HepG2 (cell line): ENCODE measurements around the gene SYCE1L. TPM values are rescaled to one million over a fixed set of nuclear protein-coding genes. Genes with fewer than 3 reads are reported as not detected.

Source experiments
- ASH2L ChIP-seq: fragments of 300-600, 200-600 bp; sonication (generic); IDR thresholded peaks from 2 replicates; pipeline ENCODE4 v1.7.0; 2017; ENCODE audit warnings: low read depth, mild to moderate bottlenecking, moderate library complexity, mixed read lengths, low read length; ENCODE audit not compliant: insufficient read length
- BORCS8-MEF2B ChIP-seq: sonication (generic); formaldehyde crosslinking; IDR thresholded peaks from 2 replicates; pipeline ENCODE4 v1.8.0; 2022; ENCODE audit warnings: mild to moderate bottlenecking, missing genetic modification reagents
- CBFB ChIP-seq: sonication (generic); formaldehyde crosslinking; IDR thresholded peaks from 2 replicates; pipeline ENCODE4 v1.4.0; 2020; ENCODE audit warnings: missing genetic modification reagents
- FOXJ3 ChIP-seq: sonication (generic); formaldehyde crosslinking; IDR thresholded peaks from 2 replicates; pipeline ENCODE4 v1.4.0; 2020; ENCODE audit warnings: missing genetic modification reagents, mild to moderate bottlenecking, borderline replicate concordance
- GATAD1 ChIP-seq: IDR thresholded peaks from 2 replicates; pipeline ENCODE4 v1.6.1; 2016; ENCODE audit warnings: missing genetic modification reagents, missing compliant biosample characterization
- HDAC1 ChIP-seq: sonication (generic); formaldehyde crosslinking; IDR thresholded peaks from 2 replicates; pipeline ENCODE4 v1.5.1; 2020; ENCODE audit warnings: mild to moderate bottlenecking, missing genetic modification reagents
- NR2F1 ChIP-seq, 2 experiments: fragments of 450-650 bp in 1 of 2; formaldehyde crosslinking in 1 of 2; IDR thresholded peaks; 2 replicates each; pipeline versions ENCODE4 v1.5.0 to v1.6.1; 2016 to 2020; ENCODE audit warnings: mild to moderate bottlenecking in 1 of 2, missing compliant biosample characterization in 1 of 2, missing genetic modification reagents in 1 of 2, moderate library complexity in 1 of 2
- POGZ ChIP-seq: sonication (generic); formaldehyde crosslinking; IDR thresholded peaks from 2 replicates; pipeline ENCODE4 v1.4.0; 2020; ENCODE audit warnings: mild to moderate bottlenecking, missing genetic modification reagents
- PRMT3 ChIP-seq: sonication (generic); formaldehyde crosslinking; IDR thresholded peaks from 2 replicates; pipeline ENCODE4 v1.8.1; 2022; ENCODE audit warnings: low read depth, mild to moderate bottlenecking, moderate library complexity, missing genetic modification reagents, borderline replicate concordance
- RBM39 ChIP-seq: fragments of 200-400 bp; formaldehyde crosslinking; IDR thresholded peaks from one replicate; pipeline ENCODE4 v1.6.1; 2018; ENCODE audit warnings: antibody characterized with exemption, mild to moderate bottlenecking, low read depth, low read length; ENCODE audit not compliant: poor library complexity, severe bottlenecking
- SALL2 ChIP-seq: sonication (generic); formaldehyde crosslinking; IDR thresholded peaks from 2 replicates; pipeline ENCODE4 v1.8.1; 2023; ENCODE audit warnings: mild to moderate bottlenecking, missing genetic modification reagents, inconsistent platforms
- SMC3 ChIP-seq: IDR thresholded peaks from 2 replicates; pipeline ENCODE4 v1.6.1; 2011; ENCODE audit warnings: low read length, improper control_type of control experiment
- XRCC5 ChIP-seq: fragments of 200-400 bp; formaldehyde crosslinking; optimal IDR thresholded peaks from 2 replicates; pipeline ENCODE3; 2017; ENCODE audit warnings: mild to moderate bottlenecking, low read length
- ZBTB20 ChIP-seq: sonication (generic); formaldehyde crosslinking; IDR thresholded peaks from 2 replicates; pipeline ENCODE4 v1.8.1; 2023; ENCODE audit warnings: missing genetic modification reagents, low read depth, mild to moderate bottlenecking, borderline replicate concordance
- ZNF136 ChIP-seq: sonication (generic); formaldehyde crosslinking; IDR thresholded peaks from 2 replicates; pipeline ENCODE4 v1.8.1; 2022; ENCODE audit warnings: low read depth, mild to moderate bottlenecking, moderate library complexity, missing genetic modification reagents
- ZNF747 ChIP-seq: sonication (generic); formaldehyde crosslinking; IDR thresholded peaks from 2 replicates; pipeline ENCODE4 v1.8.1; 2023; ENCODE audit warnings: missing genetic modification reagents, mild to moderate bottlenecking, borderline replicate concordance
- ZNF782 ChIP-seq: sonication (generic); formaldehyde crosslinking; IDR thresholded peaks from 2 replicates; pipeline ENCODE4 v1.4.0; 2020; ENCODE audit warnings: missing genetic modification reagents, mild to moderate bottlenecking, borderline replicate concordance
- polyA plus RNA-seq, 8 experiments: library from polyadenylated mRNA; depleted of rRNA in 3 of 8; stranded (reverse) in 7 of 8; unstranded in 1 of 8; fragments of >200 nt; fragmentation: Illumina TruSeq in 4 of 8; extraction: Trizol in 4 of 8; gene quantifications; 2 replicates each; pipeline versions ENCODE4 v1.2.1 to v1.2.3, GENCODE V29; 2011 to 2016; ENCODE audit warnings: low read depth in 4 of 8, missing spikeins in 1 of 8, mixed read lengths in 1 of 8; ENCODE audit not compliant: insufficient read depth in 1 of 8
- total RNA-seq, 5 experiments: library from RNA; depleted of rRNA; stranded (reverse); fragments of >200 nt; fragmentation: Illumina TruSeq; extraction: Trizol; gene quantifications; 2 replicates each; pipeline ENCODE4 v1.2.3, GENCODE V29; 2016; ENCODE audit warnings: low read depth in 1 of 5
- TF ChIP-seq, protein P1 (sequence below): sonication (generic); formaldehyde crosslinking; conservative IDR thresholded peaks from 2 replicates; pipeline ENCODE4 v1.8.0; 2022; ENCODE audit warnings: low read depth, missing genetic modification reagents
- TF ChIP-seq, protein P2 (sequence below): sonication (generic); formaldehyde crosslinking; IDR thresholded peaks from 2 replicates; pipeline ENCODE4 v1.4.0; 2020; ENCODE audit warnings: missing genetic modification reagents
- TF ChIP-seq, protein P3 (sequence below): sonication (generic); formaldehyde crosslinking; IDR thresholded peaks from 2 replicates; pipeline ENCODE4 v1.4.0; 2020; ENCODE audit warnings: missing genetic modification reagents, borderline replicate concordance
- TF ChIP-seq, protein P4 (sequence below): sonication (generic); formaldehyde crosslinking; IDR thresholded peaks from 2 replicates; pipeline ENCODE4 v1.4.0; 2020; ENCODE audit warnings: mild to moderate bottlenecking, missing genetic modification reagents

Gene SYCE1L
- total and polyA plus RNA-seq, 2 of the 13 experiments (the other 11 are each of a cell fraction or from before 2014, with no cell fraction given): 0.22 TPM; not detected in 1

DNA sequence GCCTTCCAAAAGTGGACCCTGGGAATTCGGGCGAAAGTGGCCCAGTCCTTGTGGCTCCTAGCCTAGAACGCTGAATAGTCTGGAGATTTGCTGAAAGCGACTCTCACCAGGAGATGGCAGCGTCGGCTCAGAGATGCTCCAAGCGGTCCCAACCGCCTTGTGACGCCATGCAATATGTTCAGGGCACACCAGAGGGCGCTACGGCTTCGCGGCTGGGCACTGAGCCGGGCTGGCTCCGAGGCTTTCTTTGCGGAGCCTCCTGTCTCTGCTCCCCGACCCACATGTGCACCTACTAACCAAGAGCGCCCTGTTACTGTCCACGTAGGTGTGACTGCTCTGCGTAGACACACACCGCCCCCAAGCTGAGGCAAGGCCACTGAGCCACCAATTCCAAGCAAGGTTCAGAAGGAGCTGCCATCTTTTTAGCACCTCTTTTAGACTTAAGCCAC, 36.9 kb downstream of the SYCE1L start (continued):
- TF ChIP-seq, protein P1, sequence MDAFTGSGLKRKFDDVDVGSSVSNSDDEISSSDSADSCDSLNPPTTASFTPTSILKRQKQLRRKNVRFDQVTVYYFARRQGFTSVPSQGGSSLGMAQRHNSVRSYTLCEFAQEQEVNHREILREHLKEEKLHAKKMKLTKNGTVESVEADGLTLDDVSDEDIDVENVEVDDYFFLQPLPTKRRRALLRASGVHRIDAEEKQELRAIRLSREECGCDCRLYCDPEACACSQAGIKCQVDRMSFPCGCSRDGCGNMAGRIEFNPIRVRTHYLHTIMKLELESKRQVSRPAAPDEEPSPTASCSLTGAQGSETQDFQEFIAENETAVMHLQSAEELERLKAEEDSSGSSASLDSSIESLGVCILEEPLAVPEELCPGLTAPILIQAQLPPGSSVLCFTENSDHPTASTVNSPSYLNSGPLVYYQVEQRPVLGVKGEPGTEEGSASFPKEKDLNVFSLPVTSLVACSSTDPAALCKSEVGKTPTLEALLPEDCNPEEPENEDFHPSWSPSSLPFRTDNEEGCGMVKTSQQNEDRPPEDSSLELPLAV (CRISPR knock-in tag): no peak
- TF ChIP-seq CBFB (CRISPR knock-in tag) (no peak), POGZ (0 out of 2 replicates have a peak, but pooled peaks have one; percentile 34), ZBTB20 (CRISPR knock-in tag) (0 out of 2 replicates have a peak, but pooled peaks have one; percentile 42), SALL2 (CRISPR knock-in tag) (peak; percentile 88), ZNF782 (peak; percentile 70; the same call in 1 of the 2 replicates), NR2F1 (CRISPR knock-in tag; IDR thresholded peaks at IDR 0.05) (no peak), PRMT3 (CRISPR knock-in tag) (no peak), SMC3 (peak; percentile 100), ZNF747 (CRISPR knock-in tag) (no peak; the same call in 1 of the 2 replicates), GATAD1 (peak; percentile 43; the same call in 1 of the 2 replicates), HDAC1 (CRISPR knock-in tag) (no peak), RBM39 (peak; percentile 82), ASH2L (no peak), FOXJ3 (no peak), ZNF136 (no peak), BORCS8-MEF2B (CRISPR knock-in tag) (peak; percentile 89), XRCC5 (peak; percentile 98)
- TF ChIP-seq, protein P2, sequence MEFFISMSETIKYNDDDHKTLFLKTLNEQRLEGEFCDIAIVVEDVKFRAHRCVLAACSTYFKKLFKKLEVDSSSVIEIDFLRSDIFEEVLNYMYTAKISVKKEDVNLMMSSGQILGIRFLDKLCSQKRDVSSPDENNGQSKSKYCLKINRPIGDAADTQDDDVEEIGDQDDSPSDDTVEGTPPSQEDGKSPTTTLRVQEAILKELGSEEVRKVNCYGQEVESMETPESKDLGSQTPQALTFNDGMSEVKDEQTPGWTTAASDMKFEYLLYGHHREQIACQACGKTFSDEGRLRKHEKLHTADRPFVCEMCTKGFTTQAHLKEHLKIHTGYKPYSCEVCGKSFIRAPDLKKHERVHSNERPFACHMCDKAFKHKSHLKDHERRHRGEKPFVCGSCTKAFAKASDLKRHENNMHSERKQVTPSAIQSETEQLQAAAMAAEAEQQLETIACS (CRISPR knock-in tag): no peak
- TF ChIP-seq, protein P3, sequence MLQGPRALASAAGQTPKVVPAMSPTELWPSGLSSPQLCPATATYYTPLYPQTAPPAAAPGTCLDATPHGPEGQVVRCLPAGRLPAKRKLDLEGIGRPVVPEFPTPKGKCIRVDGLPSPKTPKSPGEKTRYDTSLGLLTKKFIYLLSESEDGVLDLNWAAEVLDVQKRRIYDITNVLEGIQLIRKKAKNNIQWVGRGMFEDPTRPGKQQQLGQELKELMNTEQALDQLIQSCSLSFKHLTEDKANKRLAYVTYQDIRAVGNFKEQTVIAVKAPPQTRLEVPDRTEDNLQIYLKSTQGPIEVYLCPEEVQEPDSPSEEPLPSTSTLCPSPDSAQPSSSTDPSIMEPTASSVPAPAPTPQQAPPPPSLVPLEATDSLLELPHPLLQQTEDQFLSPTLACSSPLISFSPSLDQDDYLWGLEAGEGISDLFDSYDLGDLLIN (CRISPR knock-in tag): no peak
- TF ChIP-seq, protein P4, sequence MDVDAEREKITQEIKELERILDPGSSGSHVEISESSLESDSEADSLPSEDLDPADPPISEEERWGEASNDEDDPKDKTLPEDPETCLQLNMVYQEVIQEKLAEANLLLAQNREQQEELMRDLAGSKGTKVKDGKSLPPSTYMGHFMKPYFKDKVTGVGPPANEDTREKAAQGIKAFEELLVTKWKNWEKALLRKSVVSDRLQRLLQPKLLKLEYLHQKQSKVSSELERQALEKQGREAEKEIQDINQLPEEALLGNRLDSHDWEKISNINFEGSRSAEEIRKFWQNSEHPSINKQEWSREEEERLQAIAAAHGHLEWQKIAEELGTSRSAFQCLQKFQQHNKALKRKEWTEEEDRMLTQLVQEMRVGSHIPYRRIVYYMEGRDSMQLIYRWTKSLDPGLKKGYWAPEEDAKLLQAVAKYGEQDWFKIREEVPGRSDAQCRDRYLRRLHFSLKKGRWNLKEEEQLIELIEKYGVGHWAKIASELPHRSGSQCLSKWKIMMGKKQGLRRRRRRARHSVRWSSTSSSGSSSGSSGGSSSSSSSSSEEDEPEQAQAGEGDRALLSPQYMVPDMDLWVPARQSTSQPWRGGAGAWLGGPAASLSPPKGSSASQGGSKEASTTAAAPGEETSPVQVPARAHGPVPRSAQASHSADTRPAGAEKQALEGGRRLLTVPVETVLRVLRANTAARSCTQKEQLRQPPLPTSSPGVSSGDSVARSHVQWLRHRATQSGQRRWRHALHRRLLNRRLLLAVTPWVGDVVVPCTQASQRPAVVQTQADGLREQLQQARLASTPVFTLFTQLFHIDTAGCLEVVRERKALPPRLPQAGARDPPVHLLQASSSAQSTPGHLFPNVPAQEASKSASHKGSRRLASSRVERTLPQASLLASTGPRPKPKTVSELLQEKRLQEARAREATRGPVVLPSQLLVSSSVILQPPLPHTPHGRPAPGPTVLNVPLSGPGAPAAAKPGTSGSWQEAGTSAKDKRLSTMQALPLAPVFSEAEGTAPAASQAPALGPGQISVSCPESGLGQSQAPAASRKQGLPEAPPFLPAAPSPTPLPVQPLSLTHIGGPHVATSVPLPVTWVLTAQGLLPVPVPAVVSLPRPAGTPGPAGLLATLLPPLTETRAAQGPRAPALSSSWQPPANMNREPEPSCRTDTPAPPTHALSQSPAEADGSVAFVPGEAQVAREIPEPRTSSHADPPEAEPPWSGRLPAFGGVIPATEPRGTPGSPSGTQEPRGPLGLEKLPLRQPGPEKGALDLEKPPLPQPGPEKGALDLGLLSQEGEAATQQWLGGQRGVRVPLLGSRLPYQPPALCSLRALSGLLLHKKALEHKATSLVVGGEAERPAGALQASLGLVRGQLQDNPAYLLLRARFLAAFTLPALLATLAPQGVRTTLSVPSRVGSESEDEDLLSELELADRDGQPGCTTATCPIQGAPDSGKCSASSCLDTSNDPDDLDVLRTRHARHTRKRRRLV (CRISPR knock-in tag): no peak
